Kasumi-1 (cell line): Measurements from ENCODE around the gene EPM2A.
"Not testable (repeated sequence)": the region's sequence is repeated elsewhere in the genome, so short reads cannot be mapped to it uniquely, and the experiment has no call there.

ENCODE experiments used
- DNase-seq, 2 experiments: peaks; one replicate each; lab custom pipeline; 2025; lab: John Stamatoyannopoulos, UW

EPM2A gene

DNA sequence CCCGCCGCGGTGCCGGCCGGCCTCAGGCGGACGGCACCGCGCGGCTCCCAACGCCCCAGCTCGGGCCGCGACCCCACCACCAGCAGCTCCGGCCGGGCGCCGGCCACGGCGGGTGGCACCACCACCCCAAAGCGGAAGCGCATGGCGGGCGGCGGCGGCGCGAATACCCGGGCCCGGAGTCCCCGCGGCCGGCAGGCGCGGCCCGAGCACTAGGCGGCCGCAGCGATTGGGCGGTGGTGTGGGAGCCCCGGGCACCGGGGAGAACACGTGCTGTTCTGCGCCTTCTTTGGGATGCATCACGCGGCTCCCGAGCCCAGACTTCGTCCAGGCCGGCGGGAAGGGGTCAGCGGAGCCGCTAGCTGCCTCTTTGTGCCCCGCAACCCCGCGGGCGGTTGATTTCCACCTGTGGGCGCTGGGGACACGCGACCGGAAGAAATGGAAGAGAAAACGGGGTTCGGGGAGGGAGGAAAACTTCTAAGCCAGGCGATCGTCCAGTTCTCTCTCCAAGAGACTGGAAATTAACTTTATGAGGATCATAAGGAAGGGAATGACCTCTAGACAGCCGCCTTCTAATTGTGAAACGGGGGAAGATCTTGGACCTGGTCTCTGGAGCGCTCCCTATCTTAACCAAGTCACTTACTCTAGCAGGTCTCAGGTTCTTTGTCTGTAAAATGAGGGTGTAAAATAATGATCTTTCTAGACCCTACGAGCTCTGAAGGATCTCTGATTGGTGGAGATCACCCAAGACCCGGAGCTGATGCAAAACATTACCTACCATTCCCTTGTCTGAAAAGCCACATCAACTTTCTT lies at the start of gene EPM2A:
TSS of gene EPM2A (minus strand) at position 165 of the 810 bp plus-strand sequence. CDS start at position 143, 22 bp downstream.
- DNase-seq: peak; percentile 83 to 85

DNA sequence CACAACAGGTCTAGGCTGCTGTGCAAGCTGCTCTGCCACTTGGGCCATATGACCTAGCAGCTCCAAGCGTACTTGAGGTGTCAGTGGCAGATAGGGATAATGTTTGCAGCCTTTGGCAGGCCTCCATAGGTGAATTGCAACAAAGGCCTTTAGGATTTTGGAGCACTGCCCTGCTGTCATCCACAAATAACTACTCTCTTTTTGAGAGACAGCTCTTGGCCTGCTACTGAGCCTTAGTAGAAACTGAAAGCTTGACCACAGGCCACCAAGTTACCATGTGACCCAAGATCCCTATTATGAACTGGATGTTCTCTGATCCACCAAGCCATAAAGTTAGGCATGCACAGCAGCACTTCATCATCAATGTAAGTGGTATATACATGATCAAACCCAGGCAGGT lies 49.4 kb upstream of the EPM2A start:
- DNase-seq: no peak

DNA sequence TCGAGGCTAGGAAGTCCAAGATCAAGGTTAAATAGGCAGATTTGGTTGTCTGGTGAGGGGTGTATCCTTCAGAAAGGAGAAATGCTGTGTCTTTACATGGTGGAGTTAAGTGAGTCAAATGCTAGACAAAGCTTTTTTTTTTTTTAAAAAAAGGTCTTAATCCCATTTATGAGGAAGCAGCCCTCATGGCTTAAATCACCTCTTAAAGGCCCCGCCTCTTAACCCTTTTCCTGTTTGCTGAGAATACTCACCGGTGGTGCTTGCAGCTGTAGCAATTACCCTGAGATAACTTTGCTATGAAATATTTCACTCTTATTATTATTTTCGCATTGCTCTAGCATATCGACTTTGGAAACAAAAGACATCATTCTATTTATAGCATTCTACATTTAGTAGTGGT lies 48.5 kb upstream of the EPM2A start:
- no peak for DNase-seq

DNA sequence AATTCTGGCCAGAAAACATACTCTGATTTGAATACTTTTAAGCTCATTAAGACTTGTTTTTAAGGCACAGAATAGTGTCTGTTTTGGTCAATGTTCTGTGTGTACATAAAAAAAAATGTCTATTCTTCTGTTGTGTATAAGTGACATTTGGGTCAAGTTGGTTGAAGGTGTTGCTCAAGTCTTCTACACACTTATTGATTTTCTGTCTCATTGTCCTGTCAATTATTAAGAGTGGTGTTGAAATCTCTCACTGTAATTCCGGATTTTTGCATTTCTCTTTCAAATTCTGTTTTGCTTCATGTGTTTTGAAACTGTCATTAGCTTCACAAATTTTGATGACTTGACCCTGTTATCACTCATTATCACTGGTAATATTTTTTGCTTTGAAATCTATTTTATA lies 37.5 kb upstream of the EPM2A start:
- DNase-seq: no peak

DNA sequence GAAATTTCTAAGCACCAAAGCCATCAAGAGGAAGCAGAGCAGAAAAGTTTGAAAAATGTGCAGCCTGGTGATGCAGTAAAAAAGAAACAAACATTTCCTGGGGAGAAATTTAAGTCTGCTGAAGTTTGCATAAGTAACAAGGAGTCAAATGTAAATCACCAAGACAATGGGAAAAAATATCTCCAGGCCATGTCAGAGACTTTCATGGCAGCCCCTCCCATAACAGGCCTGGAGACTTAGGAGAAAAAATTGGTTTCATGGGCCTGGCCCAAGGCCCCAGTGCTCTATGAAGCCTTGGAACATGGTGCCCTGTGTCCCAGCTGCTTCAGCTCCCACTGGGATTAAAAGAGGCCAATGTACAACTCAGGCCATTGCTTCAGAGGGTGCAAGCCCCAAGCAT lies 30.1 kb upstream of the EPM2A start:
- no peak for DNase-seq

DNA sequence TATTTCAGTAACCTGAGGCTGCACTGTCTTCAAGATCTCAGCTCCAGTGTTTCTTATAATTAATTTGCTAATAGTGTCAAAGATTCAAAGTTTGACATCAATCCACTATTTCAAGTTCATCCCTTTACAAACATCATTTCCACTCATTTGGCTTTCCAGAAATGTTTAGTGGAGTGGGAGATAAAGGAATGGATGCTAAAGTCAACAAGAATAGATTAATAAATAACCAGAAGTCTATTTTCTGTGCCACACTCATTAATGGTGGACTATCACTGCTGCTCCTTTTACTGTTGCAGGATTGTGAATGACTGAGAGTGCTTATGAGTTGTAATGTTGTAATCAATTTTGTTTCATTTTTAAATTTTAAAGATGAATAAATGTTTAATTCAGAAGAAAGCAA lies 28.4 kb upstream of the EPM2A start:
- DNase-seq: no peak

DNA sequence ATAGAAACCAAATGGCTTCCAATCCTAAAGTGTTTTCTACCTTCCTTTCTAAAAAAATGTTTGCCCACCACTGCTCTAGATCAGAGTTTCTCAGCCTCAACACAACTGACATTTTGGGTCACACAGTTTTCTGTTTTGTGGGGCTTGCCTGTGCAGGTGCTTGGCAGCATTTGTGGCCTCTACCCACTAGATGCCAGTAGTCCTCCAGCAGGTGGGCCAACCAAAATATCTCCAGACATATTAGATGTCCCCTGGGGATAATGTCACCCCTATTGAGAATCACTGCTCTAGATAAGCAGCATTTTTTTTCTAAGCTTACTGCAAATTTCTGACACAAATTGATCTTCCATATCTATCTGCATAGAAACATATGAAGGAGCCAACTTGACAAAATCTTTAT lies 26.3 kb upstream of the EPM2A start:
- DNase-seq: no peak

DNA sequence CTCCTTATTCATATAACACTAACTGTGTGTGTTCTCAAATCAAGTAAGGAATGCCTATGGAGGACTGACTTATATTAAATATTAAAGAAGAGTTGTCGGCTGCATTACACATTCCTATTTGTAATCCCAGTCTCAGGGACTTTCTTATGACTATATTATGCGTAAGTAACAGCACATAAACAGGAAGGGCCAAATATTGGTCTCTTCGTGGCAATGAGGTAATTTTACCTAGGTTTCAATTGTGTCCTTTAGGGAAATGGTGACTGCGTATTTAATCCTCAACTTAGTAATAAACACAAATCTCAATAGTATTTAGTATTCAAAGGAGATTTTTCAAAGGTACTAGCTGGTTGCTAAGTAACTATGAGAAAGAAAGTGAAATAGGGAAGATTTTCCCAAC lies 22.8 kb upstream of the EPM2A start:
- no peak for DNase-seq

DNA sequence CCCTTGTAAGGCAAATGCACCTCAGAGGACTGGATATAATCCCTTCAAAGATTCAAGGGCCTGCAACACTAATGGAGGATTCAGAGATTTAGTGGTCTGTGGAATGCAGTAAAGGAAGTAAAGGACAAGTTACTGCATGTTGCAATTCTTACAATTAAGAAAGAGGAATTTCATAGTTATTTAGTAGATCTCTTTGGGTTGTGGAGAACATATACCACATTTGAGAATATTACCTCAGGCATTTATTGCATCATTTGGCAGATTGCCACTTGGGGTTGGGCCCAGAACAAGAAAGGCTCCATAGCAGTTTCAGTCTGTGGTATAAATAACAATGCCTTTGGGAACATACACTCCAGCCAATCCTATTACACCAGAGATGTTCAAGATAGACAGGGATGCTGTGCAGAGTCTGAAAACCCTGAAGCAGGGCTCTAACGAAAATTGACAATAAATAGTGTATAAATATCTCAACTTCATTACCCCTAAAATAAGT lies 20.9 kb upstream of the EPM2A start:
- DNase-seq: peak; percentile 40 to 41

DNA sequence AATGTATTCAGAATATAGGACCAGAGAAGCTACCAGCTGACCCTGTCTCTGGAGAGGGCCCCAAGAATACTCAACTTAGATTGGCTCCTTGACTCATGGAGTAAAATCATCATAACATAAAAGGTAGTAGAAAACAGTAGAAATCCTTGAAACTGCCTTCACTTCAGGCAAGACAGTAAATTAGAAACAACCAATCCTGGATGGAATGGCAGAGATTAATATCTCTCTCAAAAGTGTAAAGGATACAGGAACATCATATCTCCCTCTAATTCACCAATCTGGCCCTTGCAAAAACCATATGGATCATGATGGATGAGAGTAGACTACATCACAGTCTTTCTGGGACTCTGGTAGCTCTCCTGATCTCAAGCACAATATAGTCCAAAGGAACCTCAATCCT lies 20.4 kb upstream of the EPM2A start:
- no peak for DNase-seq

DNA sequence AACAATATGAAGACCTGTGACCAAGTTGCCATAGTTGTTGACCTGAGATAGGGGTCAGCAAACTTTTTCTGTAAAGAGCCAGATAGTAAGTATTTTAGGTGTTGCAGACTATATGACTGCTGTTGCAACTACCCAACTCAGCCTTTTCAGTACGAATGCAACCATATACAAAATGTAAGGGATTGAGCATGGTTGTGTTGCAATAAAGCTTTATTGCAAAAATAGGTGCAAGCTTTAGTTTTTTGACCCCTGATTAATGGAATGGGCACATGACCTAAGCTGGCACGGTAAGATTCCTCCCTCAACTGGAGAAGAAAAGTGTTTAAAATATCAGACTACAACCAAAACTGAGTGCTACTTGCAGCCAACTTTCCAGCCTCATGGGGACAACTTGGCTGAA lies 17.3 kb upstream of the EPM2A start:
- no peak for DNase-seq

DNA sequence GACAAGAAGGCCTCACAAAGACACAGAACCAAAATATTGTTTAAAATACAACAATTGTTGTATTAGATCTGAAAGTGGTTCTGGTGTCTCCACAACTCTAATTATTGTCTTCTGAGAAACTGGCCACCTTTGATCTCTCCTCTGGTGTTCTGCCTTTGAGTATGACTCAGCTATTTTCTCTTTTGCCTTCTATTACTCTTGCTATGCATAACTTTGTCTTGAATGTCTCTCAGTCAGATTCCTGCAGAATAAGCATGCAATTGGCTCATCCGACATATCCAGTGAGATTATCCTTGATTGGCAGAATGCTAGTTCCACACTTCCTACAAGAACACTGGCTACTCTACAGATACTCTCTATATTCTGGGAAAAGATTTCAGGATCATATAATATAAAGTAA lies 14.3 kb upstream of the EPM2A start:
- DNase-seq: no peak

DNA sequence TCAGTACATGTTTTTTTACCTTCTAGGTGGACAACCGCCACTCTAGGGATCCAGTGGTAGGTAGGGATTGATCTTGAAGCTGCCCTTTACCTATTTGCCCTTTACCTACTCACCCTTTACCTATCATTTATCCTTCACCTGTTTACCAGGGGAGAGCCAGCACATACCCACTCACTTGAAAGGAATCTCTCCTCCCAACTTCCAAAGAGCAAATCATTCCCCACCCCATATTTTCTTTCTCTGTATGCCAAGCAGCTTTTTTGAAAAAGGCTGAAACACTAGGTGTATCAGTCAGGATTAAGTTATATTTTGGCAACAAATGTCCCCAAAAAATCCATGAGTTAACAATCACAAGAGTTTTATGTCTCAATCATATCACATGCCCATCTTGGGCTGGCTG lies 10.5 kb upstream of the EPM2A start:
- no peak for DNase-seq

DNA sequence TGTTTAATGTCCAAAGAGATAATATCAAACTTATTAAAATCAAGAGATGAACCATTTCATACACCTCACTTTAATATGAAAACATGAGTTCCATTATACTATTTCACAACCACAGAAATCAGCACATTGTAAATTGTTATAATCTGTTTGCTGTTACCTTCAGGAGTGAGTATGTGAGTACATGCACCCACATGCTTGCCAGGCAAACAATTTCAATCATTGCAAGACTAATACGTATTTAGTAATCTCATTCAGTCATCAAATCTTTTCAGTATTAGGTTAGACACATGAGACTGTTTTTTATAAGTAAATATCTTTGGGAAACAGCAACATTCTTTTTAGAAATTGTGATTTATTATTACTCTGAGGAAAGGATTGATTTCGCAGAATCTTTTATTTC lies 9.3 kb upstream of the EPM2A start:
- DNase-seq: no peak

DNA sequence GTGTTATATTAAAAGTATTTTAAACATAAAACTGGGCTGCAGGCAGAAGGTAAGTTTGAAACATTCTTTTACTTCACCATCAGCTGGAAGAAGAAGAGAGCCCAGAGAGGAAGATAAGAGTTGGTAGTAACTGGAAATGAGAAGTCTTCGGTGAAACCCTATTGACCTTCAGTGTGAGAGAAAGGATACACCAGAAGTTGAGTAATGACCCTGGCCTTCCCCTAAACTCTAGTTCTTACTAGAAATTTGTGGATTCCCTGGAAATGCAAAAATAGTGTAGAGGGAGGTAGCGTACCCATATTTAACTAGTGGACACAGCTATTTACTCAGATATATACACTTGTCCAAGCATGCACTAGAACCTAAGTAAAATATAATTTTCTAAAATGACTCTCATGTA lies 8.0 kb upstream of the EPM2A start:
- no peak for DNase-seq

DNA sequence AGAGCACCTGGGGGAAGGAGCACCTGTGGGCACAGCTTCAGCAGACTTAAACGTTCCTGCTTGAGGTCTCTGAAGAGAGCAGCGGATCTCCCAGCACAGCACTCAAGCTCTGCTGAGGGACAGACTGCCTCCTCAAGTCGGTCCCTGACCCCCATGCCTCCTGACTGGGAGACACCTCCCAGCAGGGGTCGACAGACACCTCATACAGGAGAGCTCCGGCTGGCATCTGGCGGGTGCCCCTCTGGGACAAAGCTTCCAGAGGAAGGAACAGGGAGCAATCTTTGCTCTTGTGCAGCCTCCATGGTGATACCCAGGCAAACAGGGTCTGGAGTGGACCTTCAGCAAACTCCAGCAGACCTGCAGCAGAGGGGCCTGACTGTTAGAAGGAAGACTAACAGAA lies 7.2 kb upstream of the EPM2A start:
- not testable (repeated sequence) for DNase-seq

DNA sequence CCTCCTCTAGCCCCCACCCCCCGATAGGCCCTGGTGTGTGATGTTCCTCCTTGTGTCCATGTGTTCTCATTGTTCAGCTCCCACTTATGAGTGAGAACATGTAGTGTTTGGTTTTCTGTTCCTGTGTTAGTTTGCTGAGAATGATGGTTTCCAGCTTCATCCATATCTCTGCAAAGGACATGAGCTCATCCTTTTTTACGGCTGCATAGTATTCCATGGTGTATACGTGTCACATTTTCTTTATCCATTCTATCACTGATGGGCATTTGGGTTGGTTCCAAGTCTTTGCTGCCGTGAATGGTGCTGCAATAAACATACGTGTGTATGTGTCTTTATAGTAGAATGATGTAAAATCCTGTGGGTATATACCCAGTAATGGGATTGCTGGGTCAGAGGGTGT lies 4.4 kb upstream of the EPM2A start:
- DNase-seq: not testable (repeated sequence)

DNA sequence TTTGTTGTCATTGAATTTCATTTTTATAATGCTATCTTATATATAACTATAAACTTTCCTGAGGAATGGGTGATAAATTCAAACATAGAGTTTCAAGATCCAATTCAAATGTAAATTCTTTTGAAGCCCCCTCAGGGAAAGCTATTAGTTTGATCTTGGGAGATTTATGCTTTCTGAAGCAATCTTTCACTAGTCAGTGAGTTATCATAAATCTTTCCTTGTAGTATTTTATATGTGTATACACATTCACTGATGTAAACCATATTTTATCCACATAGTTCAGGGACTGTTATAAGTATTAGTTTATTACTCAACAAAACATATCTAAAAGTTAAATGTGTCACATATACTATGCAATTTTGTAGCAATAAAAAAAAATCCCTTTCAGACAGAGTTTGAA lies 2.9 kb upstream of the EPM2A start:
- DNase-seq: no peak

DNA sequence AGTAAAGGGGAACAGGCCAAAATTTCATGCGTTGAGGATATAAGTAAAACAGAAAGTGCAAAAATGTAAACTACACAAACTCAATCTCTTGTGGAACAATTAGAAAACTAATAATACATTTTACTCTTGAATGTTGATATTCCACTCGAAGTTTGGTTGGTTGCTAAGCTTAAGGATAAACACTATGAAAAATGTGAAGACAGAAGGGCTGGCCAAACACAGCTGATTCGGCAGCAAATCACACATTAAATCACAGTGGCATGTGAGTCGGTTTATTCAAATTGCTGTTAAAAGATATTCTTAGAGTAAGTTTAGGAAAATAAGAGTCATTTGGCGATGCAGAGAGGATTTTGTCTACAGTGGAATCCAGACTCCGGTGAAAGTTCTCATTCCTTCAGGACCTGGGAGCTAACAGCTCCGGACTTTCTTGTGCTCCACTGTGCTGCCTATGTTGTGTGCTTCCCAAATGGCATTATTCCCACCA lies 1.4 kb upstream of the EPM2A start:
- DNase-seq: peak in 1 of 2 experiments; percentile 19

DNA sequence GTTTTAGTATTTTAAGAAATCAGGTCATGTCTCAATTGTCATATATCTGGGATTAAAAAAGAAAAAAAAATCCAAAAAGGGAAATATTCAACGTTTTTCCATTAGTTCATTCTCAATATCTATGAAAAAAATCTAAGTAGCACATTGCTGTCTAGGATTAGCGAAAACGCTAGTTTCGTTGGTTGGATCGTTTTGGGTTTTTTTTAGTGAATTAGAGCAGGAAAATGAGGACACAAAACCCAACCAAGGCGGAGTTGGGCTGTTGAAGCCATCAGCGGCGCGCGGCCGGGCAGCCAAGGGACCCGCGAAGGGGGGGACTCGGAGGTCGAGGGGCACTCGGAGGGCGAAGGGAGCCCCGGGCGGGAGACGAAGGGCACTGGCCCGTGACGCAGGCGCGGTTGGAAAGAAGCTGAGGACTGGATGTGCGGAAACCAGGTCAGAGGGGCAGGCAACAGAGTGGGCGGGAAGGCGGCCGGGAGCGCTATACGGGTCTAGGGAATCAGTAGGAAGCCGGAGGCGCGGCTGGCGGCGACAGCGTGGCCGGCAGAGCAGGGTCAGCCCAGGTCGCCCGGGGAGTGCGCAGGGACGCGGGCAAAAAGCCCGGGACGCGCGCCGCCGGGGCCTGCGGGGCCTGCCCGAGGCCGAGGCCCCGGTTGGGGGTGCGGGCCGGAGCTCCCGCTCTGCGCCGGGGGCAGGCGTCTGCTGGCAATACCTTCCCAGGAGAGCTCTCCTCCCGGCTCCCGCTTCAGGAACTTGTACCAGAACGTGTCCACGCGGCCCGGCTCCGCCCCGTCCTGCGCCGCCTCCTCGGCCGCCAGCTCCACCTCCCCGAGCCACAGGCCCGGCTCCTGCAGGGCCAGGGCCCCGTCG lies 599 bp downstream of the EPM2A start:
- peak; percentile 87 to 88 for DNase-seq

DNA sequence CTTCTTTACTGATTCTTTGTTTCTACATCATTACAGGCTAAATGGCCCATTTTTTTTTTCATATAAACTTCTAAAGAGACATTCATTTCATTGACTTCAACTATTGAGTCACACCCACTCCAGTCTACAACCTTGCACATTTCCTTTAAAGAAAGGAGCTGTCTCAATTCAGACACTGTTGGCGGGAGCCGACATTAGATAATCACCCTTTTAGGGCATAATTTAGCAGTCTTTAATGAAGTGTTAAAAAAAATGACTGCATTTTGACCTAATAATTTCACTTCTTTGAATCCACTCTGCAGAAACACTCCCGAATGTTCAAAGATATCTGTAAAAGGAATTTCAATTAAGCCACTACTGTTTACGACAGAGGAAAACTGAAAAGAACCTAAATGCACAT lies 1.5 kb downstream of the EPM2A start:
- peak; percentile 24 to 40 for DNase-seq

DNA sequence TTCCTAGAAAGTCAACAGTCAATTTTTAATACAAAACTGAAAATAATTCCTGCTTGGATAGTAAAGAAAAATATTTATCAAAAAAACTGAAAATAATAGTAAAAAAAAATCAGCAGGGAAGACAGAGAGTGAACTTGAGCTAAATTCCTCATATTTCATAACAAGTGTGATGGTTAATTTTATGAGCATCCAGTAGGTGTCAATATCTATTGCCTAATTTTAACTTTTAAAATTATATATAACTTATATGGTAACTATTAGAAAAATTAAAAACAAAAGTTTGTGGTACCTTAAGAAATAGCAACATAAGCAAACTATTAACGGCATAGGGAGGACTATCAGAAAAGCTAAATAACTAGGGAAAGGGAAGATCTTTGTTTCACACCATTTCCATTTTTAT lies 2.1 kb downstream of the EPM2A start:
- DNase-seq: peak; percentile 16 to 22

DNA sequence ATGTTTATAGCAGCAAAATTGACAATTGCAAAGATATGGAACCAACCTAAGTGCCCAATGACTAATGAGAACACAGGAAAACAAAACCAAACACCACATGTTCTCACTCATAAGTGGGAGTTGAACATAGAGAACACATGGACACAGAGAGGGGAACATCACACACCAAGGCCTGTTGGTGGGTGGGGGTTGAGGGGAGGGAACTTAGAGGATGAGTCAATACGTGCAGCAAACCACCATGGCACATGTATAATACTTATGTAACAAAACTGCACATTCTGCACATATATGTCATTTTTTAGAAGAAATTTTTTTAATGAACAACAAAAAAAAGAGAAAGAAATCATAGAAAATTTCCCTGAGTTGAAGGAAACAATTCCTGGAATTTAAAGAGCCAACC lies 3.9 kb downstream of the EPM2A start:
- DNase-seq: no peak
